HEK293T (cell line): Measurements from ENCODE around the gene EYS.
"Not testable (repeated sequence)": the region's sequence is repeated elsewhere in the genome, so short reads cannot be mapped to it uniquely, and the experiment has no call there.

Source experiments
- CTCF ChIA-PET: fragments of 350-600 bp; formaldehyde crosslinking; extraction: SDS; loops from one replicate; lab custom pipeline; 2021; ENCODE audit warnings: antibody characterized with exemption, inconsistent platforms; lab: Yijun Ruan, JAX
- POLR2A ChIA-PET: fragments of 350-600 bp; formaldehyde crosslinking; extraction: SDS; loops from one replicate; lab custom pipeline; 2020; ENCODE audit warnings: antibody characterized with exemption, inconsistent platforms; lab: Yijun Ruan, JAX
- DNase-seq: peaks from one replicate; pipeline ENCODE4 v3.0.0; 2012; ENCODE audit warnings: mixed read lengths; ENCODE audit errors: extremely low spot score
- ARNT ChIP-seq: fragments of 450-650 bp; IDR thresholded peaks from 2 replicates; pipeline ENCODE4 v1.6.1; 2017; ENCODE audit warnings: mild to moderate bottlenecking
- BHLHE40 ChIP-seq: fragments of 450-650 bp; IDR thresholded peaks from 2 replicates; pipeline ENCODE4 v1.6.1; 2016; ENCODE audit warnings: mild to moderate bottlenecking, moderate library complexity, borderline replicate concordance
- CTBP1 ChIP-seq: fragments of 450-650 bp; IDR thresholded peaks from 2 replicates; pipeline ENCODE4 v1.6.1; 2016; ENCODE audit warnings: borderline replicate concordance
- ELF4 ChIP-seq: fragments of 450-650 bp; IDR thresholded peaks from 2 replicates; pipeline ENCODE4 v1.6.1; 2017; ENCODE audit warnings: antibody characterized with exemption
- FOXA1 ChIP-seq: fragments of 450-650 bp; IDR thresholded peaks from 2 replicates; pipeline ENCODE4 v1.6.1; 2016; ENCODE audit warnings: mild to moderate bottlenecking
- FOXK2 ChIP-seq: fragments of 450-650 bp; IDR thresholded peaks from 2 replicates; pipeline ENCODE4 v1.6.1; 2016; ENCODE audit warnings: mild to moderate bottlenecking
- FOXM1 ChIP-seq: fragments of 450-650 bp; IDR thresholded peaks from 2 replicates; pipeline ENCODE4 v1.6.1; 2017; ENCODE audit warnings: mild to moderate bottlenecking, borderline replicate concordance
- HDGF ChIP-seq: fragments of 450-650 bp; IDR thresholded peaks from 2 replicates; pipeline ENCODE4 v1.6.1; 2017; ENCODE audit warnings: antibody characterized with exemption, borderline replicate concordance
- L3MBTL2 ChIP-seq: fragments of 450-650 bp; conservative IDR thresholded peaks from 2 replicates; pipeline ENCODE4 v1.6.1; 2016; ENCODE audit warnings: mild to moderate bottlenecking
- LEF1 ChIP-seq: fragments of 450-650 bp; IDR thresholded peaks from 2 replicates; pipeline ENCODE4 v1.6.1; 2017; ENCODE audit warnings: mild to moderate bottlenecking, borderline replicate concordance
- NFRKB ChIP-seq: fragments of 450-650 bp; IDR thresholded peaks from 2 replicates; pipeline ENCODE4 v1.6.1; 2016; ENCODE audit warnings: mild to moderate bottlenecking, moderate library complexity
- SP1 ChIP-seq: fragments of 450-650 bp; IDR thresholded peaks from 2 replicates; pipeline ENCODE4 v1.6.1; 2017
- SUZ12 ChIP-seq: fragments of 450-650 bp; IDR thresholded peaks from 2 replicates; pipeline ENCODE4 v1.6.1; 2016; ENCODE audit warnings: mild to moderate bottlenecking
- TARDBP ChIP-seq: fragments of 450-650 bp; IDR thresholded peaks from 2 replicates; pipeline ENCODE4 v1.6.1; 2016
- ZNF384 ChIP-seq: fragments of 450-650 bp; IDR thresholded peaks from 2 replicates; pipeline ENCODE4 v1.6.1; 2016
- TF ChIP-seq, protein P1 (sequence below): fragments of 450-650 bp; IDR thresholded peaks from 2 replicates; pipeline ENCODE4 v1.6.1; 2016

EYS gene

GRCh38 chr6:63844287-63844686 is 1862.7 kb downstream of the EYS start:
- POLR2A ChIA-PET, result no interaction called here
- no peak for TF ChIP-seq ELF4
- TF ChIP-seq BHLHE40, result no peak
- TF ChIP-seq HDGF, result no peak
- no peak for TF ChIP-seq FOXM1
- no peak for TF ChIP-seq FOXK2
- TF ChIP-seq SP1, result no peak
- no peak for TF ChIP-seq FOXA1
- no peak for TF ChIP-seq LEF1
- TF ChIP-seq ARNT, result no peak
- TF ChIP-seq CTBP1, result no peak
- TF ChIP-seq, protein P1, sequence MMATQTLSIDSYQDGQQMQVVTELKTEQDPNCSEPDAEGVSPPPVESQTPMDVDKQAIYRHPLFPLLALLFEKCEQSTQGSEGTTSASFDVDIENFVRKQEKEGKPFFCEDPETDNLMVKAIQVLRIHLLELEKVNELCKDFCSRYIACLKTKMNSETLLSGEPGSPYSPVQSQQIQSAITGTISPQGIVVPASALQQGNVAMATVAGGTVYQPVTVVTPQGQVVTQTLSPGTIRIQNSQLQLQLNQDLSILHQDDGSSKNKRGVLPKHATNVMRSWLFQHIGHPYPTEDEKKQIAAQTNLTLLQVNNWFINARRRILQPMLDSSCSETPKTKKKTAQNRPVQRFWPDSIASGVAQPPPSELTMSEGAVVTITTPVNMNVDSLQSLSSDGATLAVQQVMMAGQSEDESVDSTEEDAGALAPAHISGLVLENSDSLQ, result no peak
- no peak for TF ChIP-seq SUZ12
- no peak for TF ChIP-seq L3MBTL2
- no peak for TF ChIP-seq TARDBP
- no peak for TF ChIP-seq NFRKB
- no peak for DNase-seq
- CTCF ChIA-PET, result no interaction called here

GRCh38 chr6:63839485-63839884 is 1867.5 kb downstream of the EYS start:
- TF ChIP-seq FOXM1 (no peak), ZNF384 (no peak), NFRKB (no peak), ARNT (no peak), CTBP1 (no peak), LEF1 (no peak), SP1 (no peak), FOXA1 (no peak), SUZ12 (no peak), ELF4 (no peak), TARDBP (no peak), HDGF (no peak), L3MBTL2 (no peak), FOXK2 (no peak), BHLHE40 (no peak)
- TF ChIP-seq, protein P1, result no peak
- ChIA-PET CTCF (no interaction called here), POLR2A (no interaction called here)
- DNase-seq, result no peak

DNA sequence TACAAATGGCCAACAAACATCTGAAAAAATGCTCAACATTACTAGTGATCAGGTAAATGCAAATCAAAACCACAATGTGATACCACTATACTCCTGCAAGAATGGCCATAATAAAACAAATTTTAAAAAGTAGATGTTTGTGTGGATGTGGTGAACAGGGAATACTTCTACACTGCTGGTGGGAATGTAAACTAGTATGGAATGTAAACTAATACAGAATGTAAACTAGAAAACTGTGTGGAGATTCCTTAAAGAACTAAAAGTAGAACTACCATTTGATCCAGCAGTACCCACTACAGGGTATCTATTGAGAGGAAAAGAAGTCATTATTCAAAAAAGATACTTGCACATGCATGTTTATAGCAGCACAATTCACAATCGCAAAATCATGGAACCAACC is 1878.3 kb downstream of the EYS start:
- CTCF ChIA-PET, DNase-seq, POLR2A ChIA-PET: not testable (repeated sequence)

- DNase-seq, result no peak
- ChIA-PET POLR2A (no interaction called here), CTCF (no interaction called here)
- TF ChIP-seq L3MBTL2 (no peak), FOXM1 (no peak), ZNF384 (no peak), SP1 (no peak), SUZ12 (no peak), ELF4 (no peak), HDGF (no peak), FOXK2 (no peak), FOXA1 (no peak)
Measured at GRCh38 chr6:63824722-63825121, 1882.3 kb downstream of the EYS start.

GRCh38 chr6:63821442-63821841 is 1885.6 kb downstream of the EYS start:
- CTCF ChIA-PET, result no interaction called here
- no peak for DNase-seq
- POLR2A ChIA-PET, result no interaction called here
- TF ChIP-seq SP1, result no peak
- no peak for TF ChIP-seq HDGF
- no peak for TF ChIP-seq NFRKB
- TF ChIP-seq SUZ12, result no peak
- TF ChIP-seq, protein P1, result no peak
- TF ChIP-seq FOXM1, result no peak
- no peak for TF ChIP-seq TARDBP
- no peak for TF ChIP-seq FOXK2
- TF ChIP-seq L3MBTL2, result no peak

DNA sequence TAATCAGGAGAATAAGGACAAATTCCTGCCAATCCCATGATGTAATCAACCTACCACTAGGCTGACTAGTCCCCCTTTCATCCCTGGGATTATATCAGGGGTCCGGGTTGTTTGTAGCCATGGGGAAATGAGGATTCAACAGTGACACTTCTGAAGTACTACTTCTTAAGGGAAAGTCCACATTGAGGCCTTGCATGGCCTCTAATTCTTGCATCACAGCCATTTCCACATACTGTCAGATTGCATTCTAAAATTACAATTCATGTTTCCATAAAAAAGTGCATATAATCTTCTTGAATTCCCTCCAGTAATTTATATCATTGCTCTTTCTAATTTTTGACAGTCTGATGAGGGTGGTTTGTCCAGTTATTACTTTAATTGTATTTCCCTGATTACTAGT is 1887.2 kb downstream of the EYS start:
- DNase-seq, result no peak
- ChIA-PET CTCF (interaction anchor here (0.6 kb wide), 1 partner anchor 17 kb away, joined by 7 read pairs; no protein-coding TSS in a partner anchor), POLR2A (no interaction called here)
- TF ChIP-seq BHLHE40 (no peak), ARNT (no peak), TARDBP (no peak), LEF1 (no peak)
- TF ChIP-seq, protein P1, result no peak
